Measurements from ENCODE around the gene CLASRP.
A peak's percentile ranks its signal among the peaks of the same experiment; 100 is the strongest.

Gene CLASRP

DNA sequence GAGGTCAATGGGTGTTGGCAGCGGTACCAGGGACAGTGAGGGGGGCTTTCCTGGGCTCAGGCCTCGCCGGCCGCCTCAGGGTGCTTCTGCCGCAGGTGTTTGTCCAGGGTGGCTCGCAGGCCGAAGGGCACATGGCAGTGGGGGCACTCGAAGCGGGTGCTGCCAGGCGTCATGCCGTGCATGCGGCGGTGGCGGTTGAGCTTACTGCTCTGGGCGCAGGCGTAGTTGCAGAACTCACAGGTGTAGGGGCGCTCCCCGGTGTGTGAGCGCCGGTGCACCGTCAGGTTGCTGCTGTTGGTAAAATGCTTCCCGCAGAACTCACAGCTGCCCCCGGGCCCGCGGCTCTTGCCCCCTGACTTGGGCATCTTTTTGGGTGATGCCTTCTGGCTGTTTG lies 32.7 kb downstream of the CLASRP start:
- Histone ChIP-seq H3K4me1 (ENCODE audit: insufficient read depth, insufficient read length) (peaks cover 9% of the 10 kb centered on the region), H3K9me3 (ENCODE audit: insufficient read depth, low read length) (no peaks in the 10 kb centered on the region), H3K27me3 (ENCODE audit: insufficient read depth, insufficient read length) (no peaks in the 10 kb centered on the region), H3K9ac (ENCODE audit: insufficient read length, low read depth) (no peak overlapping the region), H3K4me3 (ENCODE audit: insufficient read length, low read depth) (no peak overlapping the region), H3K36me3 (ENCODE audit: insufficient read depth, insufficient read length, low read length) (peaks cover 55% of the 10 kb centered on the region)
- no peak for DNase-seq (ENCODE audit: low read depth, low spot score)
- TF ChIP-seq ZNF274 (IDR thresholded peaks at IDR 0.05; ENCODE audit: low read depth, low read length), result no peak
- no peak for TF ChIP-seq YY1 (IDR thresholded peaks at IDR 0.05; ENCODE audit: insufficient read depth, insufficient read length)
- no peak for TF ChIP-seq SUZ12 (IDR thresholded peaks at IDR 0.05; ENCODE audit: extremely low read depth, insufficient read depth, insufficient read length)

- H3K4me3 ChIP-seq (ENCODE audit: insufficient read length, low read depth), result no peak overlapping the region
- peaks cover 6% of the 10 kb centered on the region for H3K4me1 ChIP-seq (ENCODE audit: insufficient read depth, insufficient read length)
- H3K36me3 ChIP-seq (ENCODE audit: insufficient read depth, insufficient read length, low read length), result peaks cover 49% of the 10 kb centered on the region
- no peaks in the 10 kb centered on the region for H3K9me3 ChIP-seq (ENCODE audit: insufficient read depth, low read length)
- no peaks in the 10 kb centered on the region for H3K27me3 ChIP-seq (ENCODE audit: insufficient read depth, insufficient read length)
- H3K9ac ChIP-seq (ENCODE audit: insufficient read length, low read depth), result no peak overlapping the region
- DNase-seq (ENCODE audit: low read depth, low spot score), result no peak
- TF ChIP-seq SUZ12 (IDR thresholded peaks at IDR 0.05; ENCODE audit: extremely low read depth, insufficient read depth, insufficient read length) (no peak), ZNF274 (IDR thresholded peaks at IDR 0.05; ENCODE audit: low read depth, low read length) (no peak), YY1 (IDR thresholded peaks at IDR 0.05; ENCODE audit: insufficient read depth, insufficient read length) (no peak)
Observed at GRCh38 chr19:45071969-45072790, 33.3 kb downstream of the CLASRP start.

- Histone ChIP-seq H3K9me3 (ENCODE audit: insufficient read depth, low read length) (no peaks in the 10 kb centered on the region), H3K4me3 (ENCODE audit: insufficient read length, low read depth) (peak overlapping the region; percentile 27), H3K4me1 (ENCODE audit: insufficient read depth, insufficient read length) (peaks cover 3% of the 10 kb centered on the region), H3K9ac (ENCODE audit: insufficient read length, low read depth) (peak overlapping the region; percentile 66), H3K27me3 (ENCODE audit: insufficient read depth, insufficient read length) (no peaks in the 10 kb centered on the region), H3K36me3 (ENCODE audit: insufficient read depth, insufficient read length, low read length) (peaks cover 27% of the 10 kb centered on the region)
- TF ChIP-seq YY1 (IDR thresholded peaks at IDR 0.05; ENCODE audit: insufficient read depth, insufficient read length) (no peak), SUZ12 (IDR thresholded peaks at IDR 0.05; ENCODE audit: extremely low read depth, insufficient read depth, insufficient read length) (no peak), ZNF274 (IDR thresholded peaks at IDR 0.05; ENCODE audit: low read depth, low read length) (no peak)
- no peak for DNase-seq (ENCODE audit: low read depth, low spot score)
Observed at GRCh38 chr19:45074744-45075300, 36.0 kb downstream of the CLASRP start.

- Histone ChIP-seq H3K27me3 (ENCODE audit: insufficient read depth, insufficient read length) (no peaks in the 10 kb centered on the region), H3K9me3 (ENCODE audit: insufficient read depth, low read length) (no peaks in the 10 kb centered on the region), H3K9ac (ENCODE audit: insufficient read length, low read depth) (peak overlapping the region; percentile 80), H3K36me3 (ENCODE audit: insufficient read depth, insufficient read length, low read length) (peaks cover 20% of the 10 kb centered on the region), H3K4me1 (ENCODE audit: insufficient read depth, insufficient read length) (peaks cover 3% of the 10 kb centered on the region), H3K4me3 (ENCODE audit: insufficient read length, low read depth) (peak overlapping the region; percentile 71)
- no peak for DNase-seq (ENCODE audit: low read depth, low spot score)
- TF ChIP-seq ZNF274 (IDR thresholded peaks at IDR 0.05; ENCODE audit: low read depth, low read length) (no peak), SUZ12 (IDR thresholded peaks at IDR 0.05; ENCODE audit: extremely low read depth, insufficient read depth, insufficient read length) (no peak), YY1 (IDR thresholded peaks at IDR 0.05; ENCODE audit: insufficient read depth, insufficient read length) (no peak)
Observed at GRCh38 chr19:45075301-45076028, 36.6 kb downstream of the CLASRP start.

- peak within 1 kb of the TSS; percentile 71 for H3K4me3 ChIP-seq (ENCODE audit: insufficient read length, low read depth)
- no peak for TF ChIP-seq ZNF274 (IDR thresholded peaks at IDR 0.05; ENCODE audit: low read depth, low read length)
- TF ChIP-seq YY1 (IDR thresholded peaks at IDR 0.05; ENCODE audit: insufficient read depth, insufficient read length), result no peak
- no peak for TF ChIP-seq SUZ12 (IDR thresholded peaks at IDR 0.05; ENCODE audit: extremely low read depth, insufficient read depth, insufficient read length)
- H3K4me1 ChIP-seq (ENCODE audit: insufficient read depth, insufficient read length), result peaks cover 3% of the 10 kb centered on the region
- no peaks in the 10 kb centered on the region for H3K9me3 ChIP-seq (ENCODE audit: insufficient read depth, low read length)
- peak; percentile 55 for DNase-seq (ENCODE audit: low read depth, low spot score)
- H3K9ac ChIP-seq (ENCODE audit: insufficient read length, low read depth), result peak within 1 kb of the TSS; percentile 80
- no peaks in the 10 kb centered on the region for H3K27me3 ChIP-seq (ENCODE audit: insufficient read depth, insufficient read length)
- peaks cover 13% of the 10 kb centered on the region for H3K36me3 ChIP-seq (ENCODE audit: insufficient read depth, insufficient read length, low read length)
Observed at GRCh38 chr19:45076029-45076850, 37.4 kb downstream of the CLASRP start, which contains the start of gene ZNF296. TSS of gene ZNF296 (minus strand) at chr19:45076478. CDS start at chr19:45076373, 105 bp downstream.

DNA sequence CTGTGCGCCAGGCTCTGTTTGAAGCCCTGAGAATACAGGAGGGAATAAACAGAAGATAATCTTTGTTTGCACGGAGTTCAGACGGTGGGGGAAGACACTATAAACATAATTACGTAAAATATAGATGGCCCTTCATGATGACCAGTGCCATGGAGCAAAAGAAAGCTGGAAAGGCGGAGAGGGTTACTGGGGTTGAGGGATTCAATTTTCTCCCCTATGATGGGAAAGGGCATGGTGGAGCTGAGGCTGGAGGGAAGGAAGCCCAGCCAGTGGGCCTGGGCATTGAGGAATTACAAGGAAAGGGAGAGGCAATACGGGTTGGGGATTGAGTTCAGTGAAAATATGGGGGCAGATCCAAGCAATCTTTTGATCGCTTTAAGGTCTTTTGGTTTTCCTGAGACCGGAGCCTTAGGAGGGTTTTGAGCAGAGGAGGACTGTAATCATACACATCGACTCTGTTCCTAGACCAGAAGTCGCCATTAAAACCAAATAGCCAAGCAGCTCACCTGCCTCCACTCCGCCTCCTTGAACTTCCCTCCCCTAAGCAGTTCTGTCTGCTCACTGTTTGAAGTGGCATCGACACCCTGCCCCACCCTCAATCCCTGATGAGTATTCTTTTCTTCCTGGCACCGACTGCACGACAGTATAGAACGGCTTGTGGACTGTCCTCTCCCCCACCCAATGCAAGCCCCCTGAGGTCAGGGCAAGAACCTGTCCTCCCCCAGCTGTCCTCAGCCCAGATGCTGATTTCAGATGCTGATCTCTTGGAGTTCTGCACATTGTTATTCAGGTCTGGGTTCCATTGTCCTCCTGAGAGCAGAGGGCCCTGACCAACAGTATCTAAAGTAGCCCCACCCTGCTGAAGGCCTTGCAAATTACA lies 38.2 kb downstream of the CLASRP start:
- DNase-seq (ENCODE audit: low read depth, low spot score), result no peak
- no peaks in the 10 kb centered on the region for H3K9me3 ChIP-seq (ENCODE audit: insufficient read depth, low read length)
- peak overlapping the region; percentile 64 for H3K9ac ChIP-seq (ENCODE audit: insufficient read length, low read depth)
- H3K36me3 ChIP-seq (ENCODE audit: insufficient read depth, insufficient read length, low read length), result peaks cover 12% of the 10 kb centered on the region
- H3K4me3 ChIP-seq (ENCODE audit: insufficient read length, low read depth), result no peak overlapping the region
- peaks cover 3% of the 10 kb centered on the region for H3K4me1 ChIP-seq (ENCODE audit: insufficient read depth, insufficient read length)
- TF ChIP-seq ZNF274 (IDR thresholded peaks at IDR 0.05; ENCODE audit: low read depth, low read length) (no peak), SUZ12 (IDR thresholded peaks at IDR 0.05; ENCODE audit: extremely low read depth, insufficient read depth, insufficient read length) (no peak), YY1 (IDR thresholded peaks at IDR 0.05; ENCODE audit: insufficient read depth, insufficient read length) (no peak)
- no peaks in the 10 kb centered on the region for H3K27me3 ChIP-seq (ENCODE audit: insufficient read depth, insufficient read length)

Data from NT2/D1 (cell line).